Pons (tissue), 1 donor: ENCODE results near the gene AARS1.
"Not testable (repeated sequence)": the region's sequence is repeated elsewhere in the genome, so short reads cannot be mapped to it uniquely, and the experiment has no call there.

Source experiments
- DNase-seq: peaks from one replicate; pipeline ENCODE4 v3.0.0-alpha.2; 2016; ENCODE audit warnings: low spot score

AARS1 gene

GRCh38 chr16:70271696-70272095 is 17.6 kb downstream of the AARS1 start:
- DNase-seq, result no peak

- DNase-seq, result no peak
These were observed 19.1 kb downstream of the AARS1 start for GRCh38 chr16:70270176-70270575.

GRCh38 chr16:70269471-70269870 is 19.8 kb downstream of the AARS1 start:
- no peak for DNase-seq

GRCh38 chr16:70267922-70268321 is 21.4 kb downstream of the AARS1 start:
- DNase-seq, result not testable (repeated sequence)

- peak; percentile 40 for DNase-seq
These were observed 21.8 kb downstream of the AARS1 start for GRCh38 chr16:70267516-70267915.

GRCh38 chr16:70259903-70260302 is 29.4 kb downstream of the AARS1 start:
- DNase-seq, result not testable (repeated sequence)

- DNase-seq, result no peak
These were observed 30.4 kb downstream of the AARS1 start for GRCh38 chr16:70258946-70259345.

GRCh38 chr16:70258065-70258464 is 31.2 kb downstream of the AARS1 start:
- DNase-seq, result no peak

GRCh38 chr16:70257391-70257790 is 31.9 kb downstream of the AARS1 start:
- DNase-seq, result no peak

GRCh38 chr16:70255574-70255973 is 33.7 kb downstream of the AARS1 start:
- DNase-seq, result no peak

GRCh38 chr16:70254965-70255286 is 34.4 kb downstream of the AARS1 start:
- DNase-seq, result no peak

- DNase-seq, result no peak
These were observed 34.9 kb downstream of the AARS1 start for GRCh38 chr16:70254180-70254964.

- DNase-seq, result no peak
These were observed 35.8 kb downstream of the AARS1 start for GRCh38 chr16:70253291-70254106.

GRCh38 chr16:70252355-70252988 is 36.8 kb downstream of the AARS1 start:
- no peak for DNase-seq

GRCh38 chr16:70251629-70252354 is 37.5 kb downstream of the AARS1 start, which contains the start of gene EXOSC6:
Gene EXOSC6 (minus strand): TSS chr16:70251940. CDS start chr16:70251900, 40 bp downstream.
- DNase-seq, result peak; percentile 86

- no peak for DNase-seq
These were observed 38.3 kb downstream of the AARS1 start for GRCh38 chr16:70250748-70251628.

GRCh38 chr16:70249697-70250096 is 39.6 kb downstream of the AARS1 start:
- not testable (repeated sequence) for DNase-seq

- DNase-seq, result not testable (repeated sequence)
These were observed 50.5 kb downstream of the AARS1 start for GRCh38 chr16:70238773-70239172.

GRCh38 chr16:70231831-70232230 is 57.5 kb downstream of the AARS1 start:
- not testable (repeated sequence) for DNase-seq

GRCh38 chr16:70226024-70226423 is 63.3 kb downstream of the AARS1 start:
- DNase-seq, result not testable (repeated sequence)

GRCh38 chr16:70225430-70225829 is 63.9 kb downstream of the AARS1 start:
- not testable (repeated sequence) for DNase-seq
